Mammary epithelial cell (primary cell): ENCODE measurements around the gene AKAP1.

ENCODE experiments used
- EZH2 ChIP-seq: IDR thresholded peaks from 2 replicates; pipeline ENCODE4 v1.6.1; 2012; ENCODE audit warnings: low read length, inconsistent platforms, borderline replicate concordance
- TF ChIP-seq, protein P1 (sequence below), 2 donors: IDR thresholded peaks in 1 of 2; conservative IDR thresholded peaks in 1 of 2; 2 replicates each; pipeline ENCODE4 v1.5.1; 2011 to 2012; ENCODE audit warnings: inconsistent platforms in 2 of 2, low read length in 2 of 2, mild to moderate bottlenecking in 2 of 2, control low read depth in 1 of 2, low read depth in 1 of 2; ENCODE audit not compliant: insufficient read depth in 1 of 2; ENCODE audit errors: extremely low read depth in 1 of 2

DNA sequence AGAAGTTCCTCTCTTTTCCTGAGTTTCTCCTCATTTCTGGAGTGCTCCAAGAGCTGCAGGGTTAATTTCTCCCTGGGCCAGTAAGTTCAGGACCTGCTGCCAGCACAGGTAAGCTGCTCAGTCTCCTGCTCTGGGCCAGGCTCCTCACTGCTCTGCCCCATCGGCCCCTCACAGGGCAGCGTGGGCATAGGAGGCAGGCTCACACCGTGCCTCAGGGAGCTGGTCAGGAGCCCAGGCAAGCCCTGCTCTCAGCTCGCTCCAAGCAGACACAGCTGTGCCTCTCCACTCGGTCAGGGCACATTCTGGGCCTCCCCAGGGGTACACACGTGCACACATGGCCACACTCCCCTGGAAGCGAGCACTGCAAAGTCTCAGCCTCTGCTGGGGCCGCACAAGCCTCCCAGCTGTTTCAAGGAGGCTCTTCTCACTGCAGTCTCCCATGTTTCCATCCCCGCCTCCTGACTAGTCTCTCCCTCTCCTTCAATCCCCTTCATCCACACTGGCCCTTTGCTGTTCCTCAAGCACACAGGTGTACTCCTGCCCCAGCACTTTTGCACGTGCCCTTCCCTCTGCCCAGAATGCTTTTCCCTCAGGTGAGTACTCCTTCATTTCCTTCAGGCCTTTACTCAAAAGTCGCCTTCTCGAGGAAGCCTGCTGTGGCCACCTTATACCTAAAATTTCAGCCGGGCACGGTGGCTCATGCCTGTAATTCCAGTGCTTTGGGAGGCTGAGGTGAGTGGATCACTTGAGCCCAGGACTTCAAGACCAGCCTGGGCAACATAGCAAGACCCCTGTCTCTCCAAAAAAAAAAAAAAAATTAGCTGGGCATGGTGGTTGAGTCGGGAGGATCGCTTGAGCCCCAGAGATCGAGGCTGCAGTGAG is 53.2 kb downstream of the AKAP1 start:
- TF ChIP-seq, protein P1, sequence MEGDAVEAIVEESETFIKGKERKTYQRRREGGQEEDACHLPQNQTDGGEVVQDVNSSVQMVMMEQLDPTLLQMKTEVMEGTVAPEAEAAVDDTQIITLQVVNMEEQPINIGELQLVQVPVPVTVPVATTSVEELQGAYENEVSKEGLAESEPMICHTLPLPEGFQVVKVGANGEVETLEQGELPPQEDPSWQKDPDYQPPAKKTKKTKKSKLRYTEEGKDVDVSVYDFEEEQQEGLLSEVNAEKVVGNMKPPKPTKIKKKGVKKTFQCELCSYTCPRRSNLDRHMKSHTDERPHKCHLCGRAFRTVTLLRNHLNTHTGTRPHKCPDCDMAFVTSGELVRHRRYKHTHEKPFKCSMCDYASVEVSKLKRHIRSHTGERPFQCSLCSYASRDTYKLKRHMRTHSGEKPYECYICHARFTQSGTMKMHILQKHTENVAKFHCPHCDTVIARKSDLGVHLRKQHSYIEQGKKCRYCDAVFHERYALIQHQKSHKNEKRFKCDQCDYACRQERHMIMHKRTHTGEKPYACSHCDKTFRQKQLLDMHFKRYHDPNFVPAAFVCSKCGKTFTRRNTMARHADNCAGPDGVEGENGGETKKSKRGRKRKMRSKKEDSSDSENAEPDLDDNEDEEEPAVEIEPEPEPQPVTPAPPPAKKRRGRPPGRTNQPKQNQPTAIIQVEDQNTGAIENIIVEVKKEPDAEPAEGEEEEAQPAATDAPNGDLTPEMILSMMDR (conservative IDR thresholded peaks at IDR 0.05 in 1 of 2, IDR thresholded peaks at IDR 0.05 in 1 of 2; ENCODE audit: extremely low read depth in 1 of 2, insufficient read depth in 1 of 2, low read depth in 1 of 2, low read length in 2 of 2) = no peak
- no peak for TF ChIP-seq EZH2
